GM21381 (cell line): ENCODE data around the gene EIPR1.

Experiments used
- ATAC-seq: cut with Tn5 transposase; IDR thresholded peaks from one replicate; pipeline ENCODE4 v1.9.1; 2021; ENCODE audit warnings: mild to moderate bottlenecking, moderate library complexity; ENCODE audit not compliant: unreplicated experiment

The EIPR1 gene

GRCh38 chr2:3277748-3278520 is 99.7 kb downstream of the EIPR1 start:
- no peak for ATAC-seq

- ATAC-seq: no peak
Measured at GRCh38 chr2:3277050-3277747, 100.4 kb downstream of the EIPR1 start.

GRCh38 chr2:3272761-3273160 is 104.9 kb downstream of the EIPR1 start:
- no peak for ATAC-seq

- no peak for ATAC-seq
Measured at GRCh38 chr2:3270095-3270478, 107.5 kb downstream of the EIPR1 start.

- no peak for ATAC-seq
Measured at GRCh38 chr2:3269425-3270094, 108.1 kb downstream of the EIPR1 start.

- ATAC-seq: no peak
Measured at GRCh38 chr2:3268705-3269029, 109.0 kb downstream of the EIPR1 start.

- ATAC-seq: no peak
Measured at GRCh38 chr2:3267869-3268704, 109.5 kb downstream of the EIPR1 start.

GRCh38 chr2:3266925-3267867 is 110.4 kb downstream of the EIPR1 start:
- ATAC-seq: no peak

- ATAC-seq: no peak
Measured at GRCh38 chr2:3265981-3266924, 111.4 kb downstream of the EIPR1 start.

- no peak for ATAC-seq
Measured at GRCh38 chr2:3265471-3265870, 112.1 kb downstream of the EIPR1 start.

GRCh38 chr2:3264010-3264744 is 113.4 kb downstream of the EIPR1 start:
- ATAC-seq: no peak

- no peak for ATAC-seq
Measured at GRCh38 chr2:3263487-3263886, 114.1 kb downstream of the EIPR1 start.

GRCh38 chr2:3262437-3263388 is 114.9 kb downstream of the EIPR1 start:
- no peak for ATAC-seq

- ATAC-seq: no peak
Measured at GRCh38 chr2:3261511-3261910, 116.1 kb downstream of the EIPR1 start.

- no peak for ATAC-seq
Measured at GRCh38 chr2:3260959-3261358, 116.7 kb downstream of the EIPR1 start.

GRCh38 chr2:3257826-3258225 is 119.8 kb downstream of the EIPR1 start:
- no peak for ATAC-seq

GRCh38 chr2:3257166-3257565 is 120.5 kb downstream of the EIPR1 start:
- no peak for ATAC-seq
